ENCODE results near the gene SPEG.
A peak's percentile ranks its signal among the peaks of the same experiment; 100 is the strongest.

SPEG gene

GRCh38 chr2:219434718-219435525 lies at the start of gene SPEG:
SPEG (plus strand) TSS chr2:219434843; CDS start chr2:219434978, 135 bp downstream.
- H3K4me3 ChIP-seq (ENCODE audit: control insufficient read depth, low read depth, low read length): no peak within 1 kb of the TSS
- DNase-seq (ENCODE audit: low read depth): no peak
- TF ChIP-seq CTCF (IDR thresholded peaks at IDR 0.05; ENCODE audit: control insufficient read depth, insufficient read depth, low read depth, low read length, missing control alignments): no peak

DNA sequence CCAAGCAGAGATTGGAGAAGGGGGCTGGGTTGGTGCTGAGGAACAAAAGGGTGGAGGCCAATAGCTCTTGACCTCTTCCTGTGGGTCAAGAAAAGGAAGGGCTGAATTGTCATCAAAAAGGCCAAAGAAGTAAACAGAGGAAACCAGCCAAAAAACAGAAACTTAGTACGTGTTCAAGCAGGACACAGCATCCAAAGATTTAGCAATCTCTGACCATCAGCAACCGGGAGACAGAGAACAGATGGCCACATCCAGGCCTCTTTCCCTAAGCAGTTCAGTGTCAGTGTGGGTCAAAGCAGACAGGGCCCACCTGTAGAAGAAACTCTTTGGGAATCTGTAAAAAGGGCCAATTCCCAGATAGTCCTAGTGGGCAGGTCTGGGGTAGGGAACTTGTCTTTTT lies 49.8 kb upstream of the SPEG start:
- no peak for TF ChIP-seq CTCF (IDR thresholded peaks at IDR 0.05; ENCODE audit: control insufficient read depth, insufficient read depth, low read depth, low read length, missing control alignments)
- H3K4me3 ChIP-seq (ENCODE audit: control insufficient read depth, low read depth, low read length): no peak overlapping the region
- DNase-seq (ENCODE audit: low read depth): no peak

DNA sequence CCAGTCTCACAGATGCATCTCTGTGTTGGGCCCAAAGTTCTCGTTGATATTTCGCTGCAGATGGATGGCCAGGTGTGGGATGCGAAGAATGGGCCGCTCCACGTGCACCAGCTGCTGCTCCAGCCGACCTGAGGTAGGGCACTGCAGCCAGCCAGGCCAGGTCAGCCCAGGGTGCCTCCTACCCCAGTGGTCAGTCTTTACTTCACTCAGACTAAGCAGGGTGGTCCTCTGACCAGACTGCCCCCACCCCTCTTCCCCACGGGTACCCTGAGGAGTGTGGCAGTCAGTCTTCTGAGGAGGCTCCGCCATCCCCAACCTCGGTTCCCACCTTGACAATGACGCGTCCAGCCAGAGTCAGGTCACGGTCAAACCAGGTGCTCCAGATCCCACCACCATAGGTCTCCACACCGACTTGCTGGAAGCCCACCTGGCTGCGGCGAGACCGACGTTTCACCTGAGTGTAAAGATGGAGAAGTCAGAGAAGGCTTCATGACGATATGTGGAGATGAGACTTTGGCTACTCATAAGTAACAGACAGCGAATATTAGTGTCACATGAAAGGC lies 48.6 kb upstream of the SPEG start:
- no peak for TF ChIP-seq CTCF (IDR thresholded peaks at IDR 0.05; ENCODE audit: control insufficient read depth, insufficient read depth, low read depth, low read length, missing control alignments)
- H3K4me3 ChIP-seq (ENCODE audit: control insufficient read depth, low read depth, low read length): no peak overlapping the region; the same call in 1 of the 2 replicates
- no peak for DNase-seq (ENCODE audit: low read depth)

DNA sequence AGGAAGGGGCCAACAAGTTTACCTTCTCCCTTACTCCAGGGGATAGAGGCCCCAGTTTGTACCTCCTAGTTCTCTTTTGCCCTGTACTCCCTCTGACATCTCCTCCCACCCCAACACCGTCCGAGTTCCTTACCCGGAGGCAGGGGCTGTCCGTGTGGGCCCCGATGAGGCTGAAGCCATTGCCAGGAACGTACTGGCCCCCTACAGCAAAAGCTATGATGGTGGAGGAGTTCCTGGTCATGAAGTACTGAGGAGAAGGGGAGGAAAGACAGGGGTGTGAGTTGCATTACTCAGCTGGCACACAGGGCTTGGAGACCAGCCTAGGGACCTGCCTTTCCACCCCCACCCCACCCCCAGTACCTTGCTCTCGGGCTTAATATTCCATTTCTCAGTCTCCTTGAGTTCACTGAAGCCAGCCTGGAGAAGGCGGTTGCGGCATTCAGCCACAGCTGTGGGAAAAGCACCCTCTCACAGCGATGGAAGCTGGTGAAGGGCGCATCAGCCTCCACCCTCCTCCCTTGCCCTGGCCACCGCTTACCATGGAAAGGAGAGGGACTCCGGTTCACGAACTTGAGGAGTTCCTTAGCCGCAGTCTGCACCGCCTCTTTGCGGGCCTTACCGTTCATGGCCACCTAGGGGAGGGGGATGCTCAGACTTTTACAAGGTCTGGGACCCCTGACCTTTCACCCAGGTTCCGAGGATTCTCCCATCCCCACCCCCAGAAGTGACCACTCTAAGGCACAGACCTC lies 47.9 kb upstream of the SPEG start:
- peak overlapping the region; percentile 80 for H3K4me3 ChIP-seq (ENCODE audit: control insufficient read depth, low read depth, low read length)
- no peak for TF ChIP-seq CTCF (IDR thresholded peaks at IDR 0.05; ENCODE audit: control insufficient read depth, insufficient read depth, low read depth, low read length, missing control alignments)
- DNase-seq (ENCODE audit: low read depth): no peak

DNA sequence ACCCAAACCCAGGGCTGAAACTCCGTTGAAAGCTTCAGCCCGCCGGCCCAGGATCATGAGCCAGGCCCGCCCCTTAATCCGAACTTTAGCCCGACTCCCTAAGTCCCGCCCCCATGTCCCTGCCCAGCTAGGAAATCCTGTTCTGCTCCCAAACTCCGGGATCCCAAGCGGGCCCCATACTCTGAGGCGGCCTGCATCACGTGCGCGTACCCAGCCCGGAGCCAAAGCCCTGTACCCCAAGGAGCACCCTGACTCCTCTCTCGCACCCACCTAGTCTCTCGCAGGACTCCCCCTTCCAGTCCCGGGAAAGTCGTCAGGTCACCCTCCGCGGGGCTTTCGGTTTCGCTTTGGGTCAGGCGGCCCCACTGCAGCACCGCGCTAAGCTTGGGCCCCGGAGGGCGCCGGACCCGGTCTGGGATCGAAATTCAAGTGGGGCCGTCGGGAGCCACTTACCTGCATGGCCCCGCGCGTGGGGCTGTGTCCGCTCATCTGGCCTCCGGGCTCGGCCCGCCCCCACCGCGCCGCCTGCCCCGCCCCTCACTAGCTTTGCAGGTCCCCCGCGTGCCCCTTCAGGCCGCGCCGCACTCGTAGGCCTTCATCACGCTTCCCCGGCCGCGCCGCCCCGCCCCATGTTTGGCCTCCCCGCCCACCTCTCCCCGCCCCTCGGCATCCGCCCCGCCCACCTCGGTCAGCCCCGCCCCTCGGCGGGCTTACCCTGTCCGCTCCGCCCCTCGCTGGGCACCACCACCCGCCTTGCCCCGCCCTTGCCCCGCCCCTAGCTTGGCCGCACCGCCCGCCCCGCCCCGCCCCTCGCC lies 47.1 kb upstream of the SPEG start, which contains the start of gene DNPEP:
DNPEP (minus strand) TSS at position 607 of the 815 bp plus-strand sequence; CDS start at position 489, 118 bp downstream.
- H3K4me3 ChIP-seq (ENCODE audit: control insufficient read depth, low read depth, low read length): peak within 1 kb of the TSS; percentile 80
- peak; percentile 13 for DNase-seq (ENCODE audit: low read depth)
- no peak for TF ChIP-seq CTCF (IDR thresholded peaks at IDR 0.05; ENCODE audit: control insufficient read depth, insufficient read depth, low read depth, low read length, missing control alignments)

Measured in AG09309 (cell line).